ENCODE data around the gene C6orf120.

The C6orf120 gene

GRCh38 chr6:169701954-169702839 lies at the start of gene C6orf120, which contains the start of gene WDR27:
TSS of gene C6orf120 (plus strand) at chr6:169702126. CDS start at chr6:169702460, 334 bp downstream.
TSS of gene WDR27 (minus strand) at chr6:169702029. CDS start at chr6:169689005, 13,024 bp downstream.
- no peak for TF ChIP-seq EZH2phosphoT487 (IDR thresholded peaks at IDR 0.05; ENCODE audit: low read length)
- TF ChIP-seq CTCF (IDR thresholded peaks at IDR 0.05; ENCODE audit: low read length): no peak
- no peak for TF ChIP-seq EZH2 (optimal IDR thresholded peaks at IDR 0.05; ENCODE audit: low read depth, low read length)
- Histone ChIP-seq H3K79me2 (ENCODE audit: low read length) (peaks cover 22% of the 10 kb centered on the region), H3K9me2 (replicated peaks; ENCODE audit: insufficient read depth, low read length) (no peaks in the 10 kb centered on the region), H3K36me3 (replicated peaks; ENCODE audit: insufficient read depth, low read length) (no peaks in the 10 kb centered on the region), H2AFZ (ENCODE audit: low read length) (peak within 1 kb of the TSS; percentile 86), H4K20me1 (ENCODE audit: insufficient read depth, low read length) (no peaks in the 10 kb centered on the region), H3F3A (ENCODE audit: insufficient read depth, low read length) (no peaks in the 10 kb centered on the region), H3K4me3 (ENCODE audit: low read length) (peak within 1 kb of the TSS; percentile 82), H3K27ac (ENCODE audit: low read length) (peak within 1 kb of the TSS; percentile 72), H3K9ac (ENCODE audit: low read length) (peak within 1 kb of the TSS; percentile 79), H3K27me3 (replicated peaks; ENCODE audit: insufficient read depth, low read length) (no peaks in the 10 kb centered on the region), H3K9me3 (replicated peaks; ENCODE audit: insufficient read depth, low read length) (no peaks in the 10 kb centered on the region), H3K4me2 (ENCODE audit: low read depth, low read length) (peak within 1 kb of the TSS; percentile 68), H3K4me1 (ENCODE audit: low read length) (0 out of 2 replicates have a peak, but pooled peaks cover 3% of the 10 kb centered on the region)
- DNase-seq: peak; percentile 91

DNA sequence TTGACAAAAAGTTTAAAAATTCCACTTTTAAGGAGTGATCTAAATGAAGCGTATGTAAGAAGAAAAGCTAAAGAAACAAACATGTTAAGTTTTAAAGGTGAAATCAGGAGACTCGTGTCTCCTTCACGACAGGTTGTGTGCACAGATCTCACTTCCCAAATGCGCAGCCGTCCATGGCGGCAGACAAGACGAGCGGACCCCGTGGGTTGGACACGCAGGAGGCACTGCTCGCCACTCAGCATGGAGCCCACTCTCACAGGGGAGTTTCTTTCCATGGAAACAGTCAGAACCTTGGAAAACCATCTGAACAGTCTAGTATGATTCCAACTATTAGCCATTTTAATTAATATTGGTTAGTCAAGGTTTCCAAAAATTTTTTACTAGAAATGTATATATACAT lies 49.0 kb upstream of the C6orf120 start:
- Histone ChIP-seq H3K27me3 (replicated peaks; ENCODE audit: insufficient read depth, low read length) (no peaks in the 10 kb centered on the region), H3K27ac (ENCODE audit: low read length) (no peak overlapping the region), H3K79me2 (ENCODE audit: low read length) (no peaks in the 10 kb centered on the region), H3K9me3 (replicated peaks; ENCODE audit: insufficient read depth, low read length) (no peaks in the 10 kb centered on the region), H3K4me2 (ENCODE audit: low read depth, low read length) (no peak overlapping the region), H3K36me3 (replicated peaks; ENCODE audit: insufficient read depth, low read length) (no peaks in the 10 kb centered on the region), H3K4me1 (ENCODE audit: low read length) (no peaks in the 10 kb centered on the region), H3K4me3 (ENCODE audit: low read length) (no peak overlapping the region), H2AFZ (ENCODE audit: low read length) (no peak overlapping the region), H3K9me2 (replicated peaks; ENCODE audit: insufficient read depth, low read length) (no peaks in the 10 kb centered on the region), H3K9ac (ENCODE audit: low read length) (no peak overlapping the region), H4K20me1 (ENCODE audit: insufficient read depth, low read length) (no peaks in the 10 kb centered on the region), H3F3A (ENCODE audit: insufficient read depth, low read length) (no peaks in the 10 kb centered on the region)
- no peak for TF ChIP-seq CTCF (IDR thresholded peaks at IDR 0.05; ENCODE audit: low read length)
- TF ChIP-seq EZH2 (optimal IDR thresholded peaks at IDR 0.05; ENCODE audit: low read depth, low read length): no peak
- TF ChIP-seq EZH2phosphoT487 (IDR thresholded peaks at IDR 0.05; ENCODE audit: low read length): no peak
- no peak for DNase-seq

- Histone ChIP-seq H3F3A (ENCODE audit: insufficient read depth, low read length) (no peaks in the 10 kb centered on the region), H3K27ac (ENCODE audit: low read length) (no peak overlapping the region), H3K9ac (ENCODE audit: low read length) (no peak overlapping the region), H3K4me1 (ENCODE audit: low read length) (no peaks in the 10 kb centered on the region), H3K9me3 (replicated peaks; ENCODE audit: insufficient read depth, low read length) (no peaks in the 10 kb centered on the region), H4K20me1 (ENCODE audit: insufficient read depth, low read length) (no peaks in the 10 kb centered on the region), H3K4me3 (ENCODE audit: low read length) (no peak overlapping the region), H3K36me3 (replicated peaks; ENCODE audit: insufficient read depth, low read length) (no peaks in the 10 kb centered on the region), H3K79me2 (ENCODE audit: low read length) (no peaks in the 10 kb centered on the region), H3K27me3 (replicated peaks; ENCODE audit: insufficient read depth, low read length) (no peaks in the 10 kb centered on the region), H3K4me2 (ENCODE audit: low read depth, low read length) (no peak overlapping the region), H2AFZ (ENCODE audit: low read length) (no peak overlapping the region), H3K9me2 (replicated peaks; ENCODE audit: insufficient read depth, low read length) (no peaks in the 10 kb centered on the region)
- TF ChIP-seq CTCF (IDR thresholded peaks at IDR 0.05; ENCODE audit: low read length) (no peak), EZH2 (optimal IDR thresholded peaks at IDR 0.05; ENCODE audit: low read depth, low read length) (no peak), EZH2phosphoT487 (IDR thresholded peaks at IDR 0.05; ENCODE audit: low read length) (no peak)
- no peak for DNase-seq
Observed at GRCh38 chr6:169653691-169654090, 48.2 kb upstream of the C6orf120 start.

Data from MM.1S (cell line).